ENCODE data around the gene KIAA0040.

DNA sequence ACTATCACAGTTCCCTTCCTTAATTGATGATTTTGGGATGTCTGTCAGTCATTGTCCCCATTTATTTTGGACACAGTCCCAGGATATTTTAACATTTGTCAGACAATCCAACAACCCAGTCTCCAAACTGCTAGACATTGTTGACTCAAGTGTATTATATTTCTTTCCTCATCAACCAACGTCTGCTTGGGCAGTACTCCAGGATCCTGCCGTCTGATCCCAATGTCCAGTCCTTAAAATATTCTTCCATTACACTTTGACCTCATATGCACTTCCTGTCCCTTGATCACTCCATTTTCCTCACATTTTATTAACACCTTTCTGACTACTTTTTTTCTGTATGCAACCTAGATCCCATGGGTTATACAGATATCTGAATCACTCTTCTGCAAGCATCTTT, 39.8 kb upstream of the KIAA0040 start:
- TF ChIP-seq, protein P1, sequence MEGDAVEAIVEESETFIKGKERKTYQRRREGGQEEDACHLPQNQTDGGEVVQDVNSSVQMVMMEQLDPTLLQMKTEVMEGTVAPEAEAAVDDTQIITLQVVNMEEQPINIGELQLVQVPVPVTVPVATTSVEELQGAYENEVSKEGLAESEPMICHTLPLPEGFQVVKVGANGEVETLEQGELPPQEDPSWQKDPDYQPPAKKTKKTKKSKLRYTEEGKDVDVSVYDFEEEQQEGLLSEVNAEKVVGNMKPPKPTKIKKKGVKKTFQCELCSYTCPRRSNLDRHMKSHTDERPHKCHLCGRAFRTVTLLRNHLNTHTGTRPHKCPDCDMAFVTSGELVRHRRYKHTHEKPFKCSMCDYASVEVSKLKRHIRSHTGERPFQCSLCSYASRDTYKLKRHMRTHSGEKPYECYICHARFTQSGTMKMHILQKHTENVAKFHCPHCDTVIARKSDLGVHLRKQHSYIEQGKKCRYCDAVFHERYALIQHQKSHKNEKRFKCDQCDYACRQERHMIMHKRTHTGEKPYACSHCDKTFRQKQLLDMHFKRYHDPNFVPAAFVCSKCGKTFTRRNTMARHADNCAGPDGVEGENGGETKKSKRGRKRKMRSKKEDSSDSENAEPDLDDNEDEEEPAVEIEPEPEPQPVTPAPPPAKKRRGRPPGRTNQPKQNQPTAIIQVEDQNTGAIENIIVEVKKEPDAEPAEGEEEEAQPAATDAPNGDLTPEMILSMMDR (IDR thresholded peaks at IDR 0.05) = no peak
- no peak for TF ChIP-seq ZFX (IDR thresholded peaks at IDR 0.05; ENCODE audit: borderline replicate concordance)
